ENCODE results near the gene CEP95.
"Not testable (repeated sequence)": the region's sequence is repeated elsewhere in the genome, so short reads cannot be mapped to it uniquely, and the experiment has no call there.

Gene CEP95

GRCh38 chr17:64575431-64575830, 68.7 kb downstream of the CEP95 start:
- DNase-seq: no peak

GRCh38 chr17:64577025-64577424, 70.2 kb downstream of the CEP95 start:
- DNase-seq: not testable (repeated sequence)

- DNase-seq: peak; percentile 47
These were observed 73.1 kb downstream of the CEP95 start for GRCh38 chr17:64579917-64580316.

- DNase-seq: no peak
These were observed 73.9 kb downstream of the CEP95 start for GRCh38 chr17:64580384-64581315.

GRCh38 chr17:64583038-64583437, 76.3 kb downstream of the CEP95 start:
- DNase-seq: no peak

- no peak for DNase-seq
These were observed 78.4 kb downstream of the CEP95 start for GRCh38 chr17:64585146-64585545.

All from OCI-M1 (cell line).